Neuronal stem cell (in vitro differentiated cells): ENCODE results near the gene BCL6.

ENCODE experiments used
- DNase-seq: peaks from one replicate; pipeline ENCODE4 v3.0.0-alpha.2; 2013; ENCODE audit warnings: low spot score
- H2AFZ ChIP-seq: one replicate; pipeline ENCODE4 v1.6.1; 2013; ENCODE audit warnings: mild to moderate bottlenecking, low read length, inconsistent platforms
- H2AK5ac ChIP-seq: 2 replicates; pipeline ENCODE4 v1.6.1; 2013; ENCODE audit warnings: low read depth, mild to moderate bottlenecking, inconsistent platforms, low read length, moderate library complexity, mixed read lengths
- H2BK120ac ChIP-seq: 2 replicates; pipeline ENCODE4 v1.6.1; 2013; ENCODE audit warnings: low read depth, mild to moderate bottlenecking, inconsistent platforms, low read length, moderate library complexity, mixed read lengths
- H2BK12ac ChIP-seq: one replicate; pipeline ENCODE4 v1.6.1; 2013; ENCODE audit warnings: low read length, inconsistent platforms
- H2BK15ac ChIP-seq: 2 replicates; pipeline ENCODE4 v1.6.1; 2013; ENCODE audit warnings: mild to moderate bottlenecking, low read length, inconsistent platforms, mixed read lengths
- H2BK5ac ChIP-seq: one replicate; pipeline ENCODE4 v1.6.1; 2013; ENCODE audit warnings: inconsistent platforms, mild to moderate bottlenecking, low read length, moderate library complexity
- H3K14ac ChIP-seq: one replicate; pipeline ENCODE4 v1.6.1; 2013; ENCODE audit warnings: low read length, inconsistent platforms
- H3K18ac ChIP-seq: 2 replicates; pipeline ENCODE4 v1.6.1; 2013; ENCODE audit warnings: low read length, inconsistent platforms
- H3K23ac ChIP-seq: 2 replicates; pipeline ENCODE4 v1.6.1; 2013; ENCODE audit warnings: low read depth, mild to moderate bottlenecking, mixed read lengths, low read length, inconsistent platforms; ENCODE audit not compliant: poor library complexity
- H3K27ac ChIP-seq: replicated peaks from 3 replicates; pipeline ENCODE4 v1.5.1; 2013; ENCODE audit warnings: low read length, inconsistent platforms
- H3K27me3 ChIP-seq, 3 experiments: 2 replicates each; pipeline ENCODE4 v1.6.1; 2013; ENCODE audit warnings: low read length in 3 of 3, mild to moderate bottlenecking in 2 of 3, inconsistent platforms in 1 of 3, low read depth in 1 of 3, mixed read lengths in 1 of 3, moderate library complexity in 1 of 3; ENCODE audit not compliant: control insufficient read depth in 3 of 3, insufficient read depth in 3 of 3
- H3K36me3 ChIP-seq, 2 donors: replicated peaks in 1 of 2; 2 replicates each; pipeline ENCODE4 v1.6.1; 2013; ENCODE audit warnings: low read length in 2 of 2; ENCODE audit not compliant: control insufficient read depth in 2 of 2, insufficient read depth in 2 of 2
- H3K4ac ChIP-seq: 2 replicates; pipeline ENCODE4 v1.6.1; 2013; ENCODE audit warnings: inconsistent platforms, mild to moderate bottlenecking, low read length, moderate library complexity
- H3K4me1 ChIP-seq, 2 donors: 1 replicate in 1 of 2; 2 replicates in 1 of 2; pipeline ENCODE4 v1.6.1; 2013; ENCODE audit warnings: low read length in 2 of 2, low read depth in 1 of 2; ENCODE audit not compliant: control insufficient read depth in 2 of 2, insufficient read depth in 1 of 2
- H3K4me2 ChIP-seq: one replicate; pipeline ENCODE4 v1.6.1; 2013; ENCODE audit warnings: mild to moderate bottlenecking, low read length, inconsistent platforms; ENCODE audit not compliant: insufficient read depth, poor library complexity, severe bottlenecking
- H3K4me3 ChIP-seq, 2 donors: 2 replicates each; pipeline ENCODE4 v1.5.1; 2013; ENCODE audit warnings: low read length in 2 of 2, mild to moderate bottlenecking in 2 of 2, inconsistent platforms in 1 of 2, moderate library complexity in 1 of 2
- H3K79me1 ChIP-seq: one replicate; pipeline ENCODE4 v1.6.1; 2013; ENCODE audit warnings: low read depth, mild to moderate bottlenecking, inconsistent platforms, low read length, moderate library complexity
- H3K9ac ChIP-seq: one replicate; pipeline ENCODE4 v1.6.1; 2013; ENCODE audit warnings: mild to moderate bottlenecking, low read depth, low read length, inconsistent platforms; ENCODE audit not compliant: poor library complexity
- H3K9me3 ChIP-seq, 2 donors: replicated peaks in 1 of 2; 2 replicates each; pipeline versions ENCODE3 to v1.6.1; 2013; ENCODE audit warnings: low read length in 2 of 2, mild to moderate bottlenecking in 2 of 2, inconsistent platforms in 1 of 2, low read depth in 1 of 2, mixed read lengths in 1 of 2, moderate library complexity in 1 of 2; ENCODE audit not compliant: control insufficient read depth in 2 of 2, insufficient read depth in 1 of 2
- H4K8ac ChIP-seq: one replicate; pipeline ENCODE4 v1.6.1; 2013; ENCODE audit warnings: low read depth, mild to moderate bottlenecking, inconsistent platforms, low read length, moderate library complexity
- H4K91ac ChIP-seq: one replicate; pipeline ENCODE4 v1.6.1; 2013; ENCODE audit warnings: low read length, low read depth, mild to moderate bottlenecking, inconsistent platforms; ENCODE audit not compliant: poor library complexity
- WGBS, 2 donors: extraction: QIAGEN DNeasy Blood & Tissue Kit; methylation state at CpG; one replicate each; pipeline ENCODE4 v1.1.7; 2013; ENCODE audit warnings: missing lambda C conversion rate in 2 of 2, mixed read lengths in 1 of 2; ENCODE audit not compliant: insufficient read length in 2 of 2, insufficient replicate concordance in 1 of 2; ENCODE audit errors: extremely low coverage in 2 of 2; 5-methylcytosine and 5-hydroxymethylcytosine counted together

Gene BCL6

DNA sequence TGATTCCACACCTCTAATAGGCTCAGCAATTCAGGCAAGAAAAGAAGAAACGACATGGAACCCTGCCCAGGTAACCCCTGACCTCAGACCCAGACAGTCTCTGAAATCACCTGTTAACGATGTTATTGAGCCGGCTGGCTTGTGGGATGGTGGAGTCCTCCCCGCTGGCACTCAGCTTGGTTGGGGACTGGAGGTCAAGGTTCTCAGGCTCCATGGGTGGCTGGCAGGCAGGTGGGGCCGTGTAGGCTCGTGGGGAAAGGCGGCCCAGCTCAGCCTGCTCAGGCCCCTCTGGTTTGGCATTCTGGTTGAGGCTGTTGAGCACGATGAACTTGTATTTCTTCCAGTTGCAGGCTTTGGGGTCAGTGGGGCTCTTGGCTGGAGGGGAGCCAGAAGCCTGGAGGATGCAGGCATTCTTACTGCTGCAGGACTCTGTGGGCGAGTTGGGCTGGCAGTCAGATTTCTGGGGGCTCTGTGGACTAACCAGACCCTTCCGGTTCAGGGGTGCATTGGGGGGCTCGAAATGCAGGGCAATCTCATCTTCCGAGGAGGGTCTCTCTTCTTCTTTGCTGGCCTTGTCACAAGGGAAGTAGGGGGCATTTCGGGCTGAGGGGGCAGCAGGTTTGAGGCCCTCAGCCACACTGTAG lies 16.2 kb downstream of the BCL6 start:
- Histone ChIP-seq H2AFZ (no peak overlapping the region), H3K9ac (no peak overlapping the region), H4K8ac (no peak overlapping the region), H2BK15ac (no peak overlapping the region), H2AK5ac (no peak overlapping the region), H3K14ac (no peak overlapping the region), H3K4me1 (no peaks in the 10 kb centered on the region), H3K27me3 (no peaks in the 10 kb centered on the region), H3K79me1 (no peaks in the 10 kb centered on the region), H3K4me3 (no peak overlapping the region), H3K4me2 (no peak overlapping the region), H3K4ac (no peak overlapping the region), H3K27ac (no peak overlapping the region), H4K91ac (no peak overlapping the region), H3K9me3 (no peaks in the 10 kb centered on the region), H2BK120ac (no peak overlapping the region), H2BK12ac (no peak overlapping the region), H2BK5ac (no peak overlapping the region), H3K18ac (no peak overlapping the region), H3K36me3 (peaks cover 51 to 81% of the 10 kb centered on the region in 2 donors), H3K23ac (no peak overlapping the region)
- no CpG with 5 or more reads among the region's 13 CpGs for WGBS, 2 donors
- DNase-seq: no peak

DNA sequence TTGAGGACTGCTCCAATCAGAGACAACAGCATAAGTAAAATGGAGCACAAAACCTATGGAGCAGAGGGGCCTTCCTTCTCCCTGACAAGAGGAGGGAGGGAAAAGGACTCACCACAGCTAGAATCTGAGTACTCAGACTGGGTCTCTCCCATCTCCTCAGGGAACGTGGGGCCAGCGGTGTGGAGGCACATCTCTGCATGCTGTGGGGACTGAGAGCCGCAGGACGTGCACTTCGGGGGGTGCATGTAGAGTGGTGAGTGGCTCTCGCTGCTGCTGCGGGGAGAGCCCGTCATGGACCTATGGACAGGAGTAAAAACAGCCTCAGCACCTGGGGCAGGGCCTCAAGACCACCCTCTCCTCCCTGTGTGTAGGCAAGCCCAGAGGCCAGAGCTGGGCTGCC lies 17.0 kb downstream of the BCL6 start:
- no peak for DNase-seq
- H2AFZ ChIP-seq: no peak overlapping the region
- no peaks in the 10 kb centered on the region for H3K4me1 ChIP-seq
- no peak overlapping the region for H2BK15ac ChIP-seq
- H2BK120ac ChIP-seq: no peak overlapping the region
- H3K36me3 ChIP-seq: peaks cover 47 to 83% of the 10 kb centered on the region in 2 donors
- no CpG with 5 or more reads among the region's 8 CpGs for WGBS, 2 donors
- H3K23ac ChIP-seq: no peak overlapping the region
- no peak overlapping the region for H3K27ac ChIP-seq
- H3K27me3 ChIP-seq: no peaks in the 10 kb centered on the region
- H3K9me3 ChIP-seq: no peaks in the 10 kb centered on the region
- no peak overlapping the region for H3K4me3 ChIP-seq
- no peak overlapping the region for H4K8ac ChIP-seq
- H3K18ac ChIP-seq: no peak overlapping the region
- H2BK12ac ChIP-seq: no peak overlapping the region
- no peak overlapping the region for H2BK5ac ChIP-seq
- no peak overlapping the region for H3K14ac ChIP-seq
- no peaks in the 10 kb centered on the region for H3K79me1 ChIP-seq
- no peak overlapping the region for H3K4me2 ChIP-seq
- no peak overlapping the region for H3K4ac ChIP-seq
- H4K91ac ChIP-seq: no peak overlapping the region
- no peak overlapping the region for H2AK5ac ChIP-seq
- no peak overlapping the region for H3K9ac ChIP-seq

GRCh38 chr3:187726564-187726963 lies 18.7 kb downstream of the BCL6 start:
- no peak overlapping the region for H4K91ac ChIP-seq
- WGBS, 2 donors: no CpG with 5 or more reads among the region's 13 CpGs
- H3K27ac ChIP-seq: no peak overlapping the region
- no peak overlapping the region for H3K9ac ChIP-seq
- H3K23ac ChIP-seq: peak overlapping the region; percentile 81
- H3K4me3 ChIP-seq: peak overlapping the region in 1 of 2 donors; percentile 36
- H2BK5ac ChIP-seq: no peak overlapping the region
- DNase-seq: no peak
- no peak overlapping the region for H2AK5ac ChIP-seq
- H2BK15ac ChIP-seq: no peak overlapping the region
- peak overlapping the region; percentile 94 for H3K14ac ChIP-seq
- no peak overlapping the region for H4K8ac ChIP-seq
- no peak overlapping the region for H2BK12ac ChIP-seq
- H2BK120ac ChIP-seq: no peak overlapping the region
- no peaks in the 10 kb centered on the region for H3K9me3 ChIP-seq
- peak overlapping the region; percentile 40 for H3K18ac ChIP-seq
- no peaks in the 10 kb centered on the region for H3K27me3 ChIP-seq
- no peak overlapping the region for H3K4me2 ChIP-seq
- no peak overlapping the region for H3K4ac ChIP-seq
- peaks cover 0 to 2% of the 10 kb centered on the region in 2 donors for H3K4me1 ChIP-seq
- no peaks in the 10 kb centered on the region for H3K79me1 ChIP-seq
- H2AFZ ChIP-seq: no peak overlapping the region
- H3K36me3 ChIP-seq: peaks cover 48 to 83% of the 10 kb centered on the region in 2 donors

GRCh38 chr3:187725653-187726370 lies 19.5 kb downstream of the BCL6 start:
- no peak overlapping the region for H3K4me3 ChIP-seq
- H3K36me3 ChIP-seq: peaks cover 48 to 76% of the 10 kb centered on the region in 2 donors
- no CpG with 5 or more reads among the region's 7 CpGs for WGBS, 2 donors
- H2AK5ac ChIP-seq: no peak overlapping the region
- no peak overlapping the region for H4K8ac ChIP-seq
- H2BK12ac ChIP-seq: no peak overlapping the region
- no peak overlapping the region for H3K27ac ChIP-seq
- H3K4me1 ChIP-seq: peaks cover 0 to 2% of the 10 kb centered on the region in 2 donors
- no peak overlapping the region for H2AFZ ChIP-seq
- no peaks in the 10 kb centered on the region for H3K27me3 ChIP-seq
- no peak overlapping the region for H3K18ac ChIP-seq
- no peak overlapping the region for H3K14ac ChIP-seq
- H4K91ac ChIP-seq: no peak overlapping the region
- H2BK120ac ChIP-seq: no peak overlapping the region
- no peak overlapping the region for H2BK5ac ChIP-seq
- H3K79me1 ChIP-seq: no peaks in the 10 kb centered on the region
- no peak for DNase-seq
- H3K9ac ChIP-seq: no peak overlapping the region
- no peaks in the 10 kb centered on the region for H3K9me3 ChIP-seq
- no peak overlapping the region for H3K4me2 ChIP-seq
- no peak overlapping the region for H3K23ac ChIP-seq
- no peak overlapping the region for H3K4ac ChIP-seq
- no peak overlapping the region for H2BK15ac ChIP-seq
